ENCODE results near the gene MRPL42.
"Not testable (repeated sequence)": the region's sequence is repeated elsewhere in the genome, so short reads cannot be mapped to it uniquely, and the experiment has no call there.

Gene MRPL42

DNA sequence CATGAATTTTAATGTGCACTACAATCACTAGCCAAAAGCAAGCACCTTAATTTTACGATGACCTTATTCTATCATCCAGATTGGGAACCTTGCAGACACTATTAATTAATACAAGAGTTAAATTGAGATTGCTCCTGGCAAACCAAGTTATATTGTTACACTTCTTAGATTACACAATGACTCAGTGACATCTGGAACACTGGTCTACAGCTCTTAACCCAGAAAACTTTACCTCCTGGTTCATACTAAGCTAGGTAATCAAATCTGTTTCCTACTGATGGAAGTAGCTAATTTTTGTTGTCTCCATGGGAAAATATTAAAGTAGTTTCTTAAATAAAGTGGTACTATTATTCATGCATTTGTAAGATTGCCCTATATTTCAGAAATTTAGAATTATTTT, 25.5 kb downstream of the MRPL42 start:
- in situ Hi-C loops (cut with HindIII; ENCODE audit: low sequenced_read_pairs), result not testable (repeated sequence)

DNA sequence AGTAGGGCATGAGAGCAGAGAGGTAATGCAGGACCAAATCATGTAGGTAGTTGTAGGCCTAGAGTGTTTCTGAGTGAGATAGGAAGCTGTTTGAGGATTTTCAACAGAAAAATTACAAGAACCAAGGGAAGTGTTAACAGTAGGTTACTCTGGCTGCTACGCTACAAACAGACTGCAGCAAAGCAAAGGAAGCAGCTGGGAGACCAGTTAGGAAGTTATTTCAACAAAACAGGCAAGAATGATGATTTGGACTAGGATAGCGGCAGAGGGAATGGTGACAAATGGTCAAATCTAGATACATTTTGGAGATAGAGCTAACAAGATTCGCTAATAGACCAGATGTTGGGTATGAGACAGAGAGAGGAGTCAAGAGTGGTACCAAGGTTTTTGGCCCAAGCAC, 26.8 kb downstream of the MRPL42 start:
- in situ Hi-C loops (cut with HindIII; ENCODE audit: low sequenced_read_pairs), result no loop called here

DNA sequence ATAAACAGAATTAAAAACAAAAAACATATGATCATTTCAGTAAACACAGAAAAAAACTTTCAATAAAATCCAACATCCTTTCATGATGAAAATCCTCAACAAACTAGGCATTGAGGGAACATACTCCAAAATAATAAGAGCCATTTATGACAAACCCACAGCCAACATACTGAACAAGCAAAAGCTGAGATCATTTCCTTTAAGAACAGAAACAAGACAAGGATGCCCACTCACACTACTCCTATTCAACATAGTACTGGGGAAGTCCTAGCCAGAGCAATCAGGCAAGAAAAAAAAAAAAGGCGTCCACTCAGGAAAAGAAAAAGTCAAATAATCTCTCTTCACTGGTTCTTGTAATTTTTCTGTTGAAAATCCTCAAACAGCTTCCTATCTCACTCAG, 30.1 kb downstream of the MRPL42 start:
- in situ Hi-C loops (cut with HindIII; ENCODE audit: low sequenced_read_pairs), result no loop called here

DNA sequence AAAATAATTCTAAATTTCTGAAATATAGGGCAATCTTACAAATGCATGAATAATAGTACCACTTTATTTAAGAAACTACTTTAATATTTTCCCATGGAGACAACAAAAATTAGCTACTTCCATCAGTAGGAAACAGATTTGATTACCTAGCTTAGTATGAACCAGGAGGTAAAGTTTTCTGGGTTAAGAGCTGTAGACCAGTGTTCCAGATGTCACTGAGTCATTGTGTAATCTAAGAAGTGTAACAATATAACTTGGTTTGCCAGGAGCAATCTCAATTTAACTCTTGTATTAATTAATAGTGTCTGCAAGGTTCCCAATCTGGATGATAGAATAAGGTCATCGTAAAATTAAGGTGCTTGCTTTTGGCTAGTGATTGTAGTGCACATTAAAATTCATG, 31.5 kb downstream of the MRPL42 start:
- in situ Hi-C loops (cut with HindIII; ENCODE audit: low sequenced_read_pairs), result not testable (repeated sequence)

DNA sequence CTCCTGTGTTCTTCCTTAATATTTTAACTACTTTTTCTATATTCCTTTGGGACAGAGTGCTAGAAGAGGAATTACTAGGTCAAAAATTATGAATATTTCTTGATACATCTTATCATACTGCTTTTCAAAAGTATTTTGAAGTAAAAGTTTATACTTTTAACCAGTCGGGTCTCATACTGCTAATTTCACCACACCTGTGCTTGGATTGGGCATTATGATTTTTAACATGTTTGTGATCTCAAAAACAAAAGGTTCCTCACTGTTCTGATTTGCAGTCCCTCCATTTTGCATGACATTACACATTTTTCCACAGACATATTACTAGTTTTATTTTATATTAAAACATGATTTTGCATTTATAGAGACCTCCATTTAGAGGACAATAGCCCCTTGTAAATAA, 32.9 kb downstream of the MRPL42 start:
- in situ Hi-C loops (cut with HindIII; ENCODE audit: low sequenced_read_pairs), result loop anchor here (25.0 kb wide), 1 partner anchor 612 kb away; no protein-coding TSS in a partner anchor

DNA sequence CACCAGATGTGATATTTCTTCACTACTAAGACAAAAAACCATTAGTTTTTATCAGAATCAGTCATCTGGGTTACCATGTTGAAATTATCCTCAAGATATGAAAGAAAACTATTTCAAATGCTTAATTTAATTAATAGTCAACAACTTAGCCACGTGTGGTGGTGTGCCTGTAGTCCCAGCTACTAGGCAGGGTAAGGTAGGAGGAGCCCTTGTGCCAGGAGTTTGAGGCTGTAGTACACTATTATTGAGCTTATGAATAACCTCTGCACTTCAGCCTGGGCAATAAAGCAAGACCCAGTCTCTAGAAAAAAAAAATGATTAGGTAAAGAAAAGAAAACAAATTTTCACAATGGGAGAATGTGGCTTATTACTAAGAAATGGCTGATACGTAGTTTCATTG, 33.4 kb downstream of the MRPL42 start:
- in situ Hi-C loops (cut with HindIII; ENCODE audit: low sequenced_read_pairs), result loop anchor here (25.0 kb wide), 1 partner anchor 612 kb away; no protein-coding TSS in a partner anchor

DNA sequence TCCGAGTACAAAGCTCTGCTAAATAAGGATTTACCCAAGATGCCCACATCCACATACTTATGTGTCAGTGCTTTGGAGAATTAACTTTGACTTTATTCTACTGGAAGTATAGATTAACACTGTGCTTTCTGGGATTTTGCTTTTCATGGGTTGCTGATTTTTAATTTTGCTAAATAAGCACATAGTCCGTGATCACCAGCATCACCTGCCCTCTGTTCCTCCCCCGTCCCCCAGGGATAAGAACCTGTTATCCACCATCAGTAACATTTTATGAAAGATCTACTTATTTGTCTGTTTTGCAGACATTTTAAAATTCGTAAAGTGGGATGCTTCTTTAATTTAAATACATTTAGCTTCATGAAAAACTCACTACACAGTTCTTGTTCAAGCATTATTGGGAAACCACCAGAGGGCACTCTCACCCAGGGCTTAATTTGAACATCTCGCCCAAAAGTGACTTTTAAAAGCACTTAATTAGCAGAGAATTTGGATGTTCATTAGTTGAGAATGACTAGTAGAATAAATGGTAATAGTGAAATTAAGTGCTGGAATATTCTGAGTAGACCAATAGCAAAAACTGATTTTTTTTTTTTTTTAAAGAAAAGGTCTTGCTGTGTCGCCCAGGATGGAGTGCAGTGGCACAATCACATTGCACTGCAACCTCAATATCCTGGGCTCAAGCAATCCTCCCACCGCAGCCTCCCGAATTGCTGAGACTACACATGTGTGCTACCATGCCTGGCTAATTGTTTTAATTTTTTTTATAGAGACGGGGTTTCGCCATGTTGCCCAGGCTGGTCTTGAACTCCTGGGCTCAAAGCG, 35.7 kb downstream of the MRPL42 start:
- in situ Hi-C loops (cut with HindIII; ENCODE audit: low sequenced_read_pairs), result loop anchor here (25.0 kb wide), 1 partner anchor 609 kb away; no protein-coding TSS in a partner anchor

DNA sequence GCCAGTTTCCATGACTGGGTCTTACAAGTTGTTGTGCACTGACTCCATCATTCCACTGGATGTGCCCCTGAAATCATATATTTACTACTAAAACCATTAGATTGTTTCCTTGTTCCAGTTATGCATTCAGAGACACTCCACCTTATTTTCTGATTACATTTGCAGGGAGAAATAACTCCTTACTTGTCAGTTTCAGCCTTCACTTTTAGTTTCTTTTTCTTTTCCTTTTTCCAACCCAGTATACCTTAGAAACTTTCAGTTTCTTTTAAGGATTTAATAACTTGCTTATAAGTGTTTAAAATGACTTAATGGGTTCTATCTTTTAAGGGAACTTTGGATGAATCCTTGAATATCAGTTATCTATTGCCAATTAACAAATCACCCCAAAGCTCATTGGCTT, 39.9 kb downstream of the MRPL42 start:
- in situ Hi-C loops (cut with HindIII; ENCODE audit: low sequenced_read_pairs), result loop anchor here (25.0 kb wide), 1 partner anchor 605 kb away; no protein-coding TSS in a partner anchor

DNA sequence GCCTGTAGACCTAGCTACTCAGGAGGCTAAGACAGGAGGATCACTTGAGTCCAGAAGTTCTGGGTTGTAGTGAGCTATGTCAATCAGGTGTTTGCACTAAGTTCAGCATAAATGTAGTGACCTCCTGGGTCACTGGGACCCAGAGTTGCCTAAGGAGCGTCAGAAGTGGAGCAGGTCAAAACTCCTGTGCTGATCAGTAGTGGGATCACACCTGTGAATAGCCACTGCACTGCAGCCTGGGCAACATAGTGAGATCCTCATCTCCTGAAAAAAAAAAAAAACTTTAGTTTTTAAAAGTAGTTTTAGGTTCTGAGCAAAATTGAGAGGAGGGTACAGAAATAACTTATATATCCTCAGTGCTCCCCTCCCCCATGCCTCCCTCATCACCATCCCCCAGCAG, 42.2 kb downstream of the MRPL42 start:
- in situ Hi-C loops (cut with HindIII; ENCODE audit: low sequenced_read_pairs), result loop anchor here (25.0 kb wide), 1 partner anchor 603 kb away; no protein-coding TSS in a partner anchor

DNA sequence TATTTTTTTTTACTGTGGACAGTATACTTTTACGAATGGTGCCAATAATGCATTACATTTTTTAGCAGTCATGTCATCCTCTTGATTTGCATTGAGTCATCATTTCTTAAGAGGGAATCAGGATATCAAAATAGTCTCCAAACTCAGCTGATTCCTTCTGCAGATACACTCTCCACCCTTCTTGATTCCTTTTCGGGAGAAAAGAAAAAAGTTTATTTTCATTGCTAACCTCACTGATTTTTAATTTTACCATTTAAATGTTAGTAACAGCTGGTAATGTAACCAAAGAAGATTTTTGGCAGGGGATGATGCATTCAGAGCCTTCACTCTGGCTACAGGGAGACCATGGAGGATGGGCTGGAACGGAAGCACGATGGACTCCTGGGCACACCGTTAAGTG, 47.5 kb downstream of the MRPL42 start:
- in situ Hi-C loops (cut with HindIII; ENCODE audit: low sequenced_read_pairs), result loop anchor here (5.0 to 25.0 kb wide), 2 partner anchors 57 to 597 kb away; partner anchors contain the start of gene SOCS2

DNA sequence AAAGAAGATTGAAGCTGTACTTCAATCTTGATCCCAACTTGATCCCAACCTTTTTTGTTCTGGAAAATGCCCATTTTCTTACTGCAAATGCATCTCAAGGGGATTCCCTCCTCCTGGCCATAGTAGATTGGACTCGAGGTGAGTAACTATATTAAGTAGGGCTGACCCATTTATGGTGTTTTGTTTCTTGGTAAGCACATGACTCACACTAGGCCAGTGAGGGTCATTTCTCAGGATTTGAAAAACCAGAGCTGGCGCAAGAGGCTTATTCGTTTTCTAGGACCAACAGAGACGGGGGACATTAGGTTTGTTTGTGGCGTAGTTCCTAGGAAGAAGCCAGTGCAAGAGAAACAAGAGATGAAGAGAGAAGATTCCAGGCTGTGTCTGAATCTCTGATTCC, 51.4 kb downstream of the MRPL42 start:
- in situ Hi-C loops (cut with HindIII; ENCODE audit: low sequenced_read_pairs), result loop anchor here (25.0 kb wide), 1 partner anchor 594 kb away; no protein-coding TSS in a partner anchor

DNA sequence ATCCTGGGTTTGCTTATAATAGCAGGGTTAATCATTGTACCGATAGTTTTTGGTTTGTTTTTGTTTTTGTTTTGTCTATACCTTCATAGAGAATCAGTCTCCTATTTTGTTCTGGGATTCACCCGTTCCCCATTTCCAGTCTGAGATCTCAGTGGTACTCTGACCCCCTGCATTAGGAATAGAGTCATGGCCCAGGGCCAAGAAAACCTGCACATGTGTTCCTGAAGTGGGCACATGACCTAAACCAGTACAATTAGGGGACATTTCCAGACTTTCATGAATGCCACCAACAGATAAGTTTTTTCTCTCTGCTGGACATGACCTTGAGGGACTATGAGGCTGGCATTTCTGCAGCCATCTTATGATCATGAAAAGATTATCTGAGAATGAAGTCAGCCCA, 52.5 kb downstream of the MRPL42 start:
- in situ Hi-C loops (cut with HindIII; ENCODE audit: low sequenced_read_pairs), result loop anchor here (25.0 kb wide), 1 partner anchor 592 kb away; no protein-coding TSS in a partner anchor

DNA sequence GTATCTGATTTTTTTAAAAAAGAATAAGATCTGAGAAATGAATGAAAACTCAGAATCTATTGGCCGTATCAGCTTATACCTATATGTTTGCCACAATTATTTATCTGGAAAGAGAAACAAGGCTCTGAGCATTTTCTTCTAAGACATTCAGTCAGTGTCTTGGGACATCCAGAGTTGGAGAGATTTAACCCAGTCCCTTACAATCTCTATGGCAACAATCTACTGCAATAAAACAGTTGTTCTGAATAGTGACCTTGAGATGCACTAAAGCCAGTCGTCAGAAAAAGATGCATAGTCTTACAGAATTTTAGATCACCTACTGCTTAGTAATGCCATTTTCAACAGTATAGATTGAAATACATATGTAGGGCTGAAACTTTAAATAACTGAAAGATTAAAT, 53.1 kb downstream of the MRPL42 start:
- in situ Hi-C loops (cut with HindIII; ENCODE audit: low sequenced_read_pairs), result loop anchor here (25.0 kb wide), 1 partner anchor 592 kb away; no protein-coding TSS in a partner anchor

DNA sequence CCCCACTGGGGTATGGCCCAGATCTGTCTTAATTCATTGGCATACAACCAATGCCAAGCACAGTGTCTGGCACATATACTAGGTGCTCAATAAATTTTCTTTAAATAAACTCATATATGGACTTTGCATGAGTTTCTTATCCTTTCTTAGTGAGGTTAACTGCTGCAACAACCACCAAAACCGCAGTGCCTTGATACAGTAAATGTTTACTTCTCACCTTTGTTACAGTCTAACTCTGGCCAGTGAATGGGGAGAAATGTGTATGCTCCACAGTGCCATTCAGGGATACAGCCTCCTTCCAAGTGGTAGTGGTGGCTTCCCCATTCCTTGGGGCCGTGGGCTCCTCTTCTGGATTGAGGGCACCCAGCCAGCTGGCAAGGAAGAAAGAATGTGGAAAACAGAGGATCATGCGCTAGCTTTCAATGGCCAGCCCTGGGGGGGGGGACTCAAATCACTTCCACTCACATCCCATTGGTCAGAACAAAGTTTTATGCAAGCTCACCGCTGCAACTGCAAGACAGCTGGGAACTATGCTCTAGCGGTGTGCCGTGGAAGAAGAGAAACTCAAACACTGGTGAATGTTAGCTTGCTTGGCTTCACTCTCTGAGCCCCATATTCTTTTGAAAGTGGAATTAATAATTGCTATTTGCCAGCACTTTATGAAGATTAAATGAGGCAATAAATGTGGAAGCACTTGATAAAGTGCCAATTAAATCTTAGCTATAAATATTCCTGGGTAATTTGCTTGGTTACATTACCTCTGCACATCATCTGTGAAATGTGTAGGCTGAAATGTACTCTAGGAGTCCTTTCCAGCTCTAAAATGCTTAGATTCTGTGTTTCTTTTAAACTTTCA, 54.1 kb downstream of the MRPL42 start:
- in situ Hi-C loops (cut with HindIII; ENCODE audit: low sequenced_read_pairs), result loop anchor here (25.0 kb wide), 1 partner anchor 591 kb away; no protein-coding TSS in a partner anchor

DNA sequence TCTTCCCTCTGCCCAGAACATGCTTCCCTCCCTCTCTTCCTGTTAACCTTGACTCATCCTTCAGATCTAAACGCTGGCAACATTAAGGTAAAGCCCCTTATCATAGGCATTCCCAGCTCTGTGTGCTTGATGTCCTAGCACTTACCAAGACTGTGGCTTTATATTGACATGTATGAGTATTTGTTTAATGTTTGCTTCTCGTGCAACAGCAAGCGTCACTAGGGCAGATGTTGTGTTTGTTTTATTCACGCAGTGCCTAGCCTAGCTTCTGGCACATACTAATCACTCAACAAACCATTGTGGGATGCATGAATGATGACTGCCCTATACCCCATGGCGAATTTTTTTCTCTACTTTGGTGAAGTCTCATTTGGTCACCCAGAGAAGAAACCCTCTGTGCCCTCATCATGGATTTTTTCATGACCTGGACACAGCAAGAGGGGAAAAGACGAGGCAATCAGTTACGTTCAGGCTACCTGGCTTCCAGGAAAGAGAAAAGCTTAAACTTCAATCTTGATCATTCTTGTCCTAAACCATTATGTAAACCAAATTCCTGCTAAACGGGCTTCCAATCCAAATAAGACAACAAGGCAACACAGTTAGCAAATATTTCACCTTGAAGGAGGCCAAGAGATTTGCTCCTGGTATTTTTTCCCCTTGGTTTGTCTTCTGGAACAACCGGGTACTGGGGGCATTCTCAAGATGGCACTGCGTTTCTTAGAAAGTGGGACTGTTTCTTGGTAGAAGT, 57.2 kb downstream of the MRPL42 start:
- in situ Hi-C loops (cut with HindIII; ENCODE audit: low sequenced_read_pairs), result loop anchor here (25.0 kb wide), 1 partner anchor 588 kb away; no protein-coding TSS in a partner anchor

DNA sequence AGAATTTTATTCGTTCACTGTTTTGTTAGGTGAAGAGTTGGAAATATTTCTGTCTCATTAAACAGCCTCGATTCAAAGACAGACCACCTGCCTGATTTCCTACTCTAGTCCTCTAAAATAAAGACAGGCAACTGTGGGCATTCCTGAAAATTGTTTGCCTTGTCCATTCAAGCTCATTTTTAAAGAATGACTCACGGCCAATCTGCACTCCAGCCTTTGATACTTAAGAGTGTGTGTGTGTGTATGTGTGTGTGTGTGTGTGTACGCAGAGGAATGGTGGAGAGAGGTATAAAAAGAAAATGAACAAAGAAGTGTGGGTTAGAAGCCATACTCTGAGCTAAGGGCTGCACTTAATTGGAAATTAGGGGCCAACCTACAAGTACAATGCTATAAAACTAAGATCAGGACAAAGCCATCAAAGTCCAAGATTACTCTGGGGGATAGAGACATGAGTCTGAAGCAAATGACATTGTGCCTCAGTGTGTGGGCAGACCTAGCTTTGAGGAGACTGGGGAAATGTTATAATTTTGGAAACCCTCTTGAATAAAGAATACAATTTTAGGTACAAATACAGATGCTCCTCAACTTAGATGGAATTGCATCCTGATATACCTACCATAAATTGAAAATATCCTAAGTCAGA, 59.6 kb downstream of the MRPL42 start:
- in situ Hi-C loops (cut with HindIII; ENCODE audit: low sequenced_read_pairs), result no loop called here

DNA sequence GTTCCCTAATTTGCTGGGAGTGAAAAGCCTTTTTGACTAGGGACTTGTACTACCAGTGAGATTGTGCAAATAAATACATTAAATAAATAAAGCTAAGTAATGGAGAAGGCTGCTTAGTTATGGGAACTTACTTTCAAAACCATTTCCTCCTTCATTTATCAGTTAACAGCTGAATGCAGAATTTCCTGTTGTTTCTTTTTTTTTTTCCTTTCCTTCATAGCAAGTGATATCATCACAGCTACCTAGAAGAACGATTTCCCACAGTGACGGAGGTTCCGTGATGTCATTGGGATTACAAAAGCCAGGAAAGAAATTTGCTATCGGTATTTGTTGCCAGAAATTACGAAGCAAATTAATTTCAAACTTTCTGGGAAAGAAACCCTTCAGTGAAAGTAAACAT, 63.0 kb downstream of the MRPL42 start:
- in situ Hi-C loops (cut with HindIII; ENCODE audit: low sequenced_read_pairs), result no loop called here

DNA sequence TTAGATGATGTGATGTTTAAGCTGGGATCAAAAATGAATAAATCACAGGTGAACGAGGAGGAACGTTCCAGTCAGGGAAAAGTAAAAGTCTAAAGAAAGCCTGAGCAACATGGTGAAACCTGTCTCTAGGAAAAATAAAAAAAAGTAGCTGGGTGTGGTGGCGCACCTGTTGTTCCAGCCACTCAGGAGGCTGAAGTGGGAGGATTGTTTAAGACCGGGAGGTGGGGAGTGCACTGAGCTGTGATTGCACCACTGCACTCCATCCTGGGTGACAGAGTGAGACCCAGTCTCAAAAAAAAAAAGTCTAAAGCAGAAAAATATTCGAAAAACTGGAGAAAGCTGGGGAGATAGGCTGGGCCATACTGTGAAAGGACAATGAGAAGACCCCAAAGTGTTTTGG, 66.0 kb downstream of the MRPL42 start:
- in situ Hi-C loops (cut with HindIII; ENCODE audit: low sequenced_read_pairs), result no loop called here

DNA sequence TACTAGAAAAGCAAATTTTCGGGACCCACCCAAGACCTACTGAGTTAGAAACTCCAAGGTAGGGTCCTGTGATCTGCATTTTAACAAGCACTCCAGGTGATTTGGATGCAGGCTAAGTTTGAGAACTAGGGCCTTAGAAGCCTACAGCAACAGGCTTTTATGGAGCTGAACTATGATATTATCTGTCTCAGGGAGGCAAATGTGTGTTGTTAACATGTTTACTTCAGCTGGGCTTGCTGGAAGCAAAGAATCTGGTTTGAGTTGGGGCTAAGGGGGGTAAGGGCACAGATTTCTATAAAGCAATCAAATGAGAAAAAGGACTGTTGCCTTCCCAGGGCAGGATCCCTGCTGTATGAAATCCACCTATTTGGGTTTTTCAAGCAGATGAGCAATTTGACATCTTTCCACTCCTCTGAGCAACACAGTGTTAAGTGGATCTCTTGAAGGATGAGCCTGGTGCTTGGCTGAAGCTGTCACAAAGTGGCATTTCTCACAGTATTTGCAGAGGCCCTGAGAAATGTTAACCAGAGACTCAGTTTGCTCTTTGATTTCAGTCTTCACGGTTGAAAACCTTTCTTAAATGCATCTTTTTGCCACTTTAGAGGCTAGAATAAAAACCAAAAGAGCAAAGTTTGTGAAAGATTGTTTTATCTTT, 68.9 kb downstream of the MRPL42 start:
- in situ Hi-C loops (cut with HindIII; ENCODE audit: low sequenced_read_pairs), result no loop called here
